Measurements from ENCODE around the gene DOCK3. TPM values are rescaled to one million over a fixed set of nuclear protein-coding genes. Genes with fewer than 3 reads are reported as not detected.
"Not testable (repeated sequence)": the region's sequence is repeated elsewhere in the genome, so short reads cannot be mapped to it uniquely, and the experiment has no call there.

The DOCK3 gene
- total RNA-seq, 1 donor from 2014 or later: 3.9 TPM

- DNase-seq (ENCODE audit: missing footprints); intact Hi-C loops (cut with DNase I); ATAC-seq: not testable (repeated sequence)
Measured at GRCh38 chr3:50665841-50666115, 8.9 kb upstream of the DOCK3 start.

DNA sequence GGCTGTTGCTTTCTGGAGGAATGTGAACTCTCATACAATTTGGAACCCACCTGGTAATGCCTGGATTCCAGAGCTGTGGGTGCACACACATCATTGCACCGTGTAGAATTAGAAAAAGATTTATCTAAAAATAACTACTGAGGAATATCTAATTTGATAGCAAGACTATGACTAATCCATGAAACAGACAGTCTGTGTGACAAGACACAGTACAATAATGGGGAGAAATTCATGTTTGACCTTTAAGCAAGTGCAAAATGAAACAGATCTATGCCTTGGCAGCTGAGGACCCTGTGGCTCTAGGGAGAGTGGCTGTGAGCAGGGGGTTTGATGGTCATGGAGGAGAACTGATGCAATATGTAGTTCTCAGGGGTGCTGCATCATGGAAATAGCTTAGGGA, 7.9 kb upstream of the DOCK3 start:
- DNase-seq (ENCODE audit: missing footprints) (no peak), ATAC-seq (no peak)
- intact Hi-C loops (cut with DNase I): no loop called here

DNA sequence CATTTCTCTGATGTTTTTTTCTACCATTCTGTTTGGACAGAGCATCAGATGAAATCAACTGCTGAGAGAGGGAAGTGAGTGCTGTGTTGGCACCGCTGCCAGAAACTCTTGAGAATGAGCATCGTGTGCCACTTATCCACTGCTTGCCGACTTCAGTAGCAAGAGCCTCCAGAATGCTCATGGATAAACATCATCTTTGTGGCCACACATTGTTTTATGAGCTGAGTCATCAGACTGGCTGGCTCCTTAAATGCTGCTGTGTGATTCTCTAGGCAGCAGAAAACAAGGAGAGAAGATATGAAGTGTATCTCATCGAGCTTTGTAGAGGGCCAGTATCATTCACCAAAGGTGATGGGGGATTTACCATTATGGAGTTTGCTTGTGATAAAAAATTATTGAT, 3.4 kb upstream of the DOCK3 start:
- intact Hi-C loops (cut with DNase I): loop anchor here (10.0 kb wide), 1 partner anchor 203 kb away; no protein-coding TSS in a partner anchor
- DNase-seq (ENCODE audit: missing footprints) (no peak), ATAC-seq (no peak)

DNA sequence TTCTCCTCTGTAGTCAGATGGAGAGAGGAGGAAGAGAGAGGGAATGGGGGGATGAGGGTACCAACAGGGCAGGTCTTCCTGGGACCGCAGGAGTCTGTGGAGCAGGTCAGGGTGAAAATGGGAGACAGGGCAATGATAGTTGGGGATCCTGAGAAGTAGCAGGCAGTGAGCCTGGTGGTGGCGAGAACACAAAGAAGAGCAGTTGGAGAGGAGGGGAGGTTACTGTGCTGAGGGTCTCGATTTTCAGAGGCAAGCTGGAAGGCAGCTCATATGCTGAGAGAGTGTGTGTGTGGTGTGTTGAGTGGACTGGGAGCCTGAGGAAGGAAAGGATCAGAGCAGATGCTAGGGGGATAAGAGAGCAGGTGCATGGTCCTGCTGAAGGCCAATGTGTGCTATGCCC, 2.1 kb upstream of the DOCK3 start:
- intact Hi-C loops (cut with DNase I): loop anchor here (10.0 kb wide), 1 partner anchor 202 kb away; no protein-coding TSS in a partner anchor
- ATAC-seq: no peak
- DNase-seq (ENCODE audit: missing footprints): no peak

GRCh38 chr3:50673931-50674330, 796 bp upstream of the DOCK3 start:
- DNase-seq (ENCODE audit: missing footprints) (no peak), ATAC-seq (no peak)
- intact Hi-C loops (cut with DNase I): loop anchor here (10.0 kb wide), 1 partner anchor 201 kb away; no protein-coding TSS in a partner anchor

DNA sequence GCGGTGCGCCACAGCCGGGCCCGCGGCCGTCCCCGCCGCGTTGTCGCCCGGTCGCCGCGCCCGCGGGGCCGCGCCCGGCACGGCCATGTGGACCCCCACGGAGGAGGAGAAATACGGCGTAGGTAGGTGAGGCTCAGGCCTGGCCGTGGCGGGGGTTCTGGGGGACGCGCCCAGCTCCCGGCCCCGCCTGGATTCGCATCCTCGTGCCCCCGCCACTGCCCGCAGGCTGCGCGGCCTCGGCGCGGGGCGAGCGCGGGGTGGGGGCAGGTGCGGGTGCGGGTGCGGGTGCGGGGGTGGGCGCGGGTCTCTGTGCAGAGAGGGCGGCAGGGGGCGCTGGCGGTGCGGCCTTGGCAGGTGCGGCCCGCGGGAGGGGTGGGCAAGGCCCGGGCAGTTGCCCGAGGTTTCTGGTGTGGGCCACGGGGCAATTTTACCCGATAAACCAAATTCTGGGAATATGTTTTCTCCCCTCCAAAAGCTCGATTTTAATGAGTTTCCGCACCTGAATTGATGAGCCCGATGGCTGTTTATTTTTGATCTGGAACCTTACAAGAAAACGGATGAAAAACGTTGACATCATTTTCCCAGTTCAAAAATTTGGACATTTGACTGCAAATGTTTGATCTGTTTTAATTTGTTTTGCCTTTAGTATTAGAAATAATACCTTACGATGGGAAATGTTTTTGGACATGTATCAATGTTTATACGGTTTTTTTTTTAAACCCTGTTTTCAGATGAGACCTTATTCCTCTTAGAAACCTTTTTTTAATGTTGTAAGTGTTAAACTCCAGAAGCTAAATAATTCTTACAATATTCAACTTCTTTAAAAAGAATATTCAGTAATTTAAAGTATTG, 678 bp downstream of the DOCK3 start:
- intact Hi-C loops (cut with DNase I): loop anchor here (5.0 to 10.0 kb wide), 2 partner anchors 199 to 697 kb away; no protein-coding TSS in a partner anchor
- DNase-seq (ENCODE audit: missing footprints) (no peak), ATAC-seq (peak; percentile 56)

DNA sequence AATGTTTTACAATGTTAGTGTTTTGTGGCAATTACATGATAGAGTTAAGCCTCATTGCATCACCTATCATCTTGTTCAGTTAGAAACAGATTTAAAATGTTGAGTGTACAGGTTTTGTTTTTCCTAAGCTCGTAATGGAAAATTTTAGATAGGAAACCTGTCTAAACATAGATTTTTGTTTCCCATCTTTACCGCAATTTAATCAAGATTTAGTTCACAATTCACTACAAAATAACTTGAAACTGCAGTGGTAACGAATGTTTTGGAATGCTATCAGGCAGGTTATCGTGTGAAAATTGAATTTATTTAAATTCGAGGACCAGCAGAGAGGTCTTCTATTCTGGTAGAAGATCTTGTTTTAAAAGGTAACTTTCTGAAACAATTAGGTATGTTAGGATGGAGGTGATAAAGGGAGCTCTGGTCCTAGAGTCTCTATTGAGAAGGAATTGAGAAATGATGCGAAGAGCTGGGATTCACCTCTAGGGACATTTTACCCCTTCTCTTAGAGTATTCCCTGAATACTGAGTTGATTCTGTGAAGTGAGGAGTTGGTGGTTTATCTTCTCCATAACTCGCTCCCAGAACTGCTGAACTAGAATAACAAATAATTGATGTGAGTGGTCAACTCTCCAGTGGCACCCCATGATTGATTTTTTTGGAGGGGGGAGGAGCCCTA, 1.4 kb downstream of the DOCK3 start:
- ATAC-seq (no peak), DNase-seq (ENCODE audit: missing footprints) (no peak)
- intact Hi-C loops (cut with DNase I): loop anchor here (5.0 to 10.0 kb wide), 2 partner anchors 199 to 696 kb away; no protein-coding TSS in a partner anchor

DNA sequence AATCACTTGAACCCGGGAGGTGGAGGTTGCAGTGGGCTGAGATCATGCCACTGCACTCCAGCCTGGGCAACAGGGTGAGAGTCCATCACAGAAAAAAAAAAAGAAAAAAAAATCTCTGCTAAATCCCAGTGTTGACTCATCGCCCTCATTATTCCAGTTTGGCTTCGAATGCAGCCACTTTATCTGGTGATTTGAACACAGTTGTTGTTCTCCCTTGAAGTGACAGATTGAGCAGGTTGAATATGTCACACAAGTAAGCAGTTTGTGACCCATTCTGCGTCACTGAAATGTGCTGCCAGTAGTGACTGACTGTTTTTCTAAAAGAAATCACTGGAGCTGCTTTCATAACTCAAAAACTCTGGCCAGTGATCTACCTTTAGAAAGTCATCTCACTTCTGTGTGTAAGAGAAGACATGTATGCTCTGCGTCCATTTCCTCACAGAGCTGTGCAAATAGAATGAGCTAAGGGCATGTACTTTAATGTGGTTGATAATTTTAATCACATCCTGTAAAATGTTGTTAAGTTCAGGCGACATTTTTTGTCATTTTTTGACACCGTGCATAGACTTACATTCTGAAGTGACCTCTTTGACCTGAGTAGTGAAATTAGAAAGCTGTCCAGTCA, 12.5 kb downstream of the DOCK3 start:
- intact Hi-C loops (cut with DNase I): no loop called here
- peak; percentile 71 for ATAC-seq
- DNase-seq (ENCODE audit: missing footprints): no peak

DNA sequence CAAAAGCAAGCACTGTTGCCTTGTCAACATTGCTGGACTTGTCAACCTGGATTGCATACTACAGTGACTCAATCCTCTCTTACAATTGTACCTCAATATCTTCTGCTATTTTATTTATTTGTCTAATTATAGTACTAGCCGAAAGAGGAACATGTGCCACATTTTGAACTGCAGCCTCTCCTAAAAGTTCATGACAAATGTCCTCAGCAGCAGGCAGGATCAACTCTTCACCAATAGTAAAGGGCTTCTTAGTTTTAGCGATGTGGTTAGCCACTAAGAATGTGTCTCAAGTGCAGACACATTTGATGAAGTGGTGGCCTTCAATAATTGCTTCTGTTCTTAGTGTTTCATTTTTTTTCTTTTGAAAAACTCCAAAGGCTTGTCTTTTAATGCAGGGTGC, 13.2 kb downstream of the DOCK3 start:
- DNase-seq (ENCODE audit: missing footprints) (no peak), ATAC-seq (no peak)
- intact Hi-C loops (cut with DNase I): no loop called here

DNA sequence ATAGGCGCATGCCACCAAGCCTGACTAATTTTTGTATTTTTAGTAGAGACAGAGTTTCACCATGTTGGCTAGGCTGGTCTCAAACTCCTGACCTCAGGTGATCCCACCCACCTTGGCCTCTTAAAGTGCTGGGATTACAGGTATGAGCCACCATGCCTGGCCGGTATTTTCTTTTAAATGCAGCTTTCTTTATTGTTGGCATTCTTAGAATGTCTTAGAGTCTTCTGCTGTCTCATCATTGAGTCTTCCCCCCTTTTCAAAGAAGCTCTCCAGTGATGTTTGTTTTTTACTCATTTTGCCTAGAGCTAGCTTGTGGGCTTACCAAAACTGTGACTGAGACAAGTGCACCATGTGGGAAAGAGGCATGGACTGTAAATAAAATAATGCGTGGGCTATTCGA, 13.9 kb downstream of the DOCK3 start:
- ATAC-seq; DNase-seq (ENCODE audit: missing footprints); intact Hi-C loops (cut with DNase I): not testable (repeated sequence)

DNA sequence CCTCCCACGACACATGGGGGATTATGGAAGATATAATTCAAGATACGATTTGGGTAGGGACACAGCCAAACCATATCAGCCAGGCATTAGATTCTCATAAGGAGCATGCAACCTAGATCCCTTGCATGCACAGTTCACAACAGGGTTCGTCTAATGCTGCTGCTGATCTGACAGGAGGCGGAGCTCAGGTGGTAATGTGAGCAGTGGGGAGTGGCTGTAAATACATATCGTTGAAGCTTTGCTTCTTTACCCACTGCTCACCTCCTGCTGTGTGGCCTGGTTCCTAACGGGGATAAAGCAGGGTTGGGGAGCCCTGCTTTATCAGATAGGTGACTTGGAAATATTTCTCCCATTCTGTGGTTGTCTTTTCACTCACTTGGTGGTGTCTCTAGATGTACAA, 14.8 kb downstream of the DOCK3 start:
- intact Hi-C loops (cut with DNase I): no loop called here
- ATAC-seq: no peak
- DNase-seq (ENCODE audit: missing footprints): no peak

DNA sequence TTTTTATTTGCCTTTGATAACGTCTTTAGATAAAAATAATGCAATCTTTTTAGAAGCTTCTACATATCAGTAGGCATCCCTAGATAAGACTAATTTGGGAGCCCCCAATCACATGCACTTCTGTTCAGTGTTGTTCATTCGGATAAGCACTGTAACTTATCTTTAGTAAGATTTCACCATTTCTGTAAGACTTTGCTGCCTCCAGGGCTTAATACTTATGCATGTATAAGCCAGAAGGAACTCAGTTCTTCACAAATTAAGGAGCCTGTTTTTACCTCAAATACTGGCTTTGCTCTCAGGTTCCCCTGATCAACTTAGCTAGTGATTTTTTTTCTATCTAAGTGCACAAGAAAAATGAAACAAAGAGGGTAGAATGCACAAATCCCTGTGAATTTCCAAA, 20.3 kb downstream of the DOCK3 start:
- intact Hi-C loops (cut with DNase I): no loop called here
- ATAC-seq (no peak), DNase-seq (ENCODE audit: missing footprints) (no peak)

- DNase-seq (ENCODE audit: missing footprints): no peak
- intact Hi-C loops (cut with DNase I): no loop called here
- ATAC-seq: no peak
Measured at GRCh38 chr3:50696276-50696675, 21.5 kb downstream of the DOCK3 start.

DNA sequence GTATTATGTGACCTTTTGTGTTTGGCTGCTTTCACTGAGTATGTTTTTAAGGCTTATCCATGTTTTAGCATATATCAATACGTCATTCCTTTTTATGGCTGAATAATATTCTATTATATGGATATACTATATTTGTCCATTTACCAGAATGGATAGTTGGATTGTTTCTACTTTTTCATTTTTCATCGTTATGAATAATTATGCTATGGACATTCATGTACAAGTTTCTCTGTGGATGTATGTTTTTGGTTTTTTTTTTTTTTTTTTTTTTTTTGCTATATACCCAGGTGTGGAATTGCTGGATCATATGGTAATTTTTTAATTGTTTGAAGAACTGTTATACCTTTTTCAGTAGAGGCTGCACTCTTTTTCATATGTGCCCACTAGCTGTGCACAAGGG, 23.5 kb downstream of the DOCK3 start:
- DNase-seq (ENCODE audit: missing footprints) (no peak), ATAC-seq (no peak)
- intact Hi-C loops (cut with DNase I): no loop called here

DNA sequence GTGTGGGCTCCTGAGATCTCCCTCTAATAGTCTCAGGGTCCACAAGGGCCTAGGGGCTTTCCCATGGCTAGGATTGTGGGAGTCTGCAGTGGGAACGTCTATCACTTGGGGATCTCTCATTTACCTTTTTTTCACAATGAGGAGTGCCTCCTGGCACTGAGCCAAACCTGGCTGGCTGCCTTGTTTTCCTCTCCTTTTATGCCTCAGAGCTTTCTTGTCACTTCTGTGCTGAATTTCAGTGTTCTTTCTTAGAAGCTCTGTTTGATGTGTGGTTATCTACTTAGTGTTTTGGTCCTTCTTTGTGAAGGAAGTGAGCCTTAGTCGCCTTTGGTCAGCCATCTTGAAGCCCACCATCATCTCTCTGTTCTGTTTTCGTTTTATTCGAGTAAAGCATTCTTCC, 33.9 kb downstream of the DOCK3 start:
- no peak for ATAC-seq
- intact Hi-C loops (cut with DNase I): no loop called here
- DNase-seq (ENCODE audit: missing footprints): no peak

- peak; percentile 65 for DNase-seq (ENCODE audit: missing footprints)
- intact Hi-C loops (cut with DNase I): no loop called here
- ATAC-seq: no peak
Measured at GRCh38 chr3:50714946-50715345, 40.2 kb downstream of the DOCK3 start.

DNA sequence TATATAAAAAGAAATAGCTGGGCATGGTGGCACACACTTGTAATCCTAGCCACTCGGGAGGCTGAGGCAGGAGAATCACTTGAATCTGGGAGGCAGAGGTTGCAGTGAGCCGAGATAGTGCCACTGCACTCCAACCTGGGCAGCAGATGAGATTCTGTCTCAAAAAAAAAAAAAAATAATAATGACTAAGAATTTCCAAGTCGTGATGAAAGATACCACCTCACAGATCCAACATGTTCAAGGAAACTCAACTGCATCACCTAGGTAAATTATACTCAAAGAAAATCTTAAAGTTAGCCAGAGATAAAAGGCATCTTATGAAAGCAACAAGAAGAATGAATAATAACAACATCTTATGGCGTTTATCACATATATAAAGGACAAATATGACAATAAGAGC, 50.1 kb downstream of the DOCK3 start:
- ATAC-seq (no peak), DNase-seq (ENCODE audit: missing footprints) (no peak)
- intact Hi-C loops (cut with DNase I): no loop called here

- DNase-seq (ENCODE audit: missing footprints) (no peak), ATAC-seq (no peak)
- intact Hi-C loops (cut with DNase I): no loop called here
Measured at GRCh38 chr3:50734985-50735384, 60.3 kb downstream of the DOCK3 start.

GRCh38 chr3:50737193-50737905, 62.6 kb downstream of the DOCK3 start:
- intact Hi-C loops (cut with DNase I): no loop called here
- no peak for ATAC-seq
- no peak for DNase-seq (ENCODE audit: missing footprints)

Data from Right ventricle myocardium inferior (tissue), 1 donor.